COLO668 (cell line): Measurements from ENCODE around the gene IRAK1.

ENCODE experiments used
- DNase-seq: peaks from one replicate; lab custom pipeline; 2025; ENCODE audit not compliant: unreplicated experiment; lab: John Stamatoyannopoulos, UW

Gene IRAK1

GRCh38 chrX:154021131-154021611 lies 1.5 kb upstream of the IRAK1 start:
- no peak for DNase-seq

- no peak for DNase-seq
These were observed 924 bp upstream of the IRAK1 start for GRCh38 chrX:154020536-154021115.

- peak; percentile 69 for DNase-seq
These were observed 561 bp downstream of the IRAK1 start for GRCh38 chrX:154019061-154019621.

- DNase-seq = peak; percentile 34
These were observed 1.1 kb downstream of the IRAK1 start for GRCh38 chrX:154018518-154019060.

GRCh38 chrX:154017766-154018517 lies 1.8 kb downstream of the IRAK1 start:
- peak; percentile 40 for DNase-seq

GRCh38 chrX:154016366-154017076 lies 3.2 kb downstream of the IRAK1 start:
- DNase-seq = no peak

- DNase-seq = no peak
These were observed 4.0 kb downstream of the IRAK1 start for GRCh38 chrX:154015581-154016264.

GRCh38 chrX:154014429-154015380 lies 5.0 kb downstream of the IRAK1 start:
- DNase-seq = no peak

- DNase-seq = peak; percentile 41
These were observed 5.9 kb downstream of the IRAK1 start for GRCh38 chrX:154013614-154014360.

GRCh38 chrX:154013001-154013421 lies 6.7 kb downstream of the IRAK1 start:
- DNase-seq = no peak

GRCh38 chrX:154012336-154012991 lies 7.2 kb downstream of the IRAK1 start:
- DNase-seq = no peak

- DNase-seq = no peak
These were observed 8.0 kb downstream of the IRAK1 start for GRCh38 chrX:154011376-154012335.

- DNase-seq = no peak
These were observed 9.2 kb downstream of the IRAK1 start for GRCh38 chrX:154010330-154011087.

GRCh38 chrX:154008521-154008920 lies 11.2 kb downstream of the IRAK1 start:
- no peak for DNase-seq

GRCh38 chrX:154006947-154007346 lies 12.8 kb downstream of the IRAK1 start:
- DNase-seq = no peak

- no peak for DNase-seq
These were observed 15.4 kb downstream of the IRAK1 start for GRCh38 chrX:154004315-154004714.
